HCT116 (cell line): Measurements from ENCODE around the gene COL12A1. TPM values are rescaled to one million over a fixed set of nuclear protein-coding genes. Genes with fewer than 3 reads are reported as not detected.

Source experiments
- ATAC-seq: fragments of 200-7000 bp; cut with Tn5 transposase; 2 replicates; pipeline ENCODE4 v1.9.1; 2020; ENCODE audit warnings: mild to moderate bottlenecking, moderate library complexity
- BruUV-seq: library from RNA; stranded (reverse); fragments of 400-500 nt; replicated peaks from 2 replicates; lab custom pipeline; 2021; lab: Mats Ljungman, UMichigan
- CTCF ChIA-PET: fragments of 300-600 bp; sonication (Branson Sonifier 250); formaldehyde crosslinking; loops from one replicate; lab custom pipeline; 2021; ENCODE audit warnings: antibody characterized with exemption; lab: Charles Lee
- POLR2A ChIA-PET: fragments of 300-600, 350-600 bp; sonication (Branson Sonifier 250); formaldehyde crosslinking; loops from one replicate; lab custom pipeline; 2021; ENCODE audit warnings: antibody characterized with exemption; lab: Charles Lee
- RAD21 ChIA-PET, 2 experiments: fragments of 300-600 bp; sonication (Branson Sonifier 250); formaldehyde crosslinking; loops; one replicate each; lab custom pipeline; 2023; ENCODE audit warnings: low total read pairs in 2 of 2; ENCODE audit not compliant: uncharacterized antibody in 2 of 2, unreplicated experiment in 2 of 2, low non-redundant PET in 1 of 2; lab: Charles Lee
- DNase-seq: peaks from one replicate; pipeline ENCODE4 v3.0.0-alpha.2; 2010; ENCODE audit warnings: low read depth, low spot score
- H2AFZ ChIP-seq: fragments of 200-600 bp; shearing (Covaris generic), sonication (generic); 2 replicates; pipeline ENCODE4 v1.6.1; 2017; ENCODE audit warnings: low read depth, mixed run types, mixed read lengths, antibody characterized with exemption, low read length; ENCODE audit not compliant: poor library complexity, severe bottlenecking
- H3K27ac ChIP-seq: 2 replicates; pipeline ENCODE4 v1.5.1; 2012; ENCODE audit warnings: low read depth, low read length
- H3K27me3 ChIP-seq: fragments of 200-600 bp; sonication (generic); 2 replicates; pipeline ENCODE4 v1.6.1; 2016; ENCODE audit warnings: mixed run types, low read length, mixed read lengths; ENCODE audit not compliant: insufficient read depth
- H3K36me3 ChIP-seq, 2 experiments: fragments of 200-500 bp in 1 of 2; fragments of 200-600 bp in 1 of 2; sonication (Bioruptor generic) in 1 of 2; sonication (generic) in 1 of 2; 2 replicates each; pipeline versions ENCODE4 v1.5.1 to v1.6.1; 2014 to 2016; ENCODE audit warnings: low read length in 2 of 2, inconsistent platforms in 1 of 2, mixed read lengths in 1 of 2, mixed run types in 1 of 2; ENCODE audit not compliant: insufficient read depth in 2 of 2, control insufficient read depth in 1 of 2
- H3K4me1 ChIP-seq, 2 experiments: fragments of 200-600 bp in 1 of 2; sonication (generic) in 1 of 2; 2 replicates each; pipeline versions ENCODE4 v1.5.1 to v1.6.1; 2012 to 2017; ENCODE audit warnings: low read length in 2 of 2, inconsistent platforms in 1 of 2, mild to moderate bottlenecking in 1 of 2, mixed read lengths in 1 of 2, mixed run types in 1 of 2, moderate library complexity in 1 of 2; ENCODE audit not compliant: insufficient read depth in 2 of 2, control insufficient read depth in 1 of 2
- H3K4me2 ChIP-seq: fragments of 200-600 bp; sonication (generic); 2 replicates; pipeline ENCODE4 v1.6.1; 2017; ENCODE audit warnings: mixed run types, low read length, mixed read lengths
- H3K4me3 ChIP-seq, 2 experiments: fragments of 200-600 bp in 1 of 2; sonication (generic) in 1 of 2; replicated peaks in 1 of 2; 2 replicates each; pipeline ENCODE4 v1.5.1; 2011 to 2016; ENCODE audit warnings: low read length in 2 of 2, control low read depth in 1 of 2, low read depth in 1 of 2, mild to moderate bottlenecking in 1 of 2, mixed read lengths in 1 of 2, mixed run types in 1 of 2
- H3K79me2 ChIP-seq: fragments of 200-600 bp; sonication (generic); 2 replicates; pipeline ENCODE4 v1.6.1; 2017; ENCODE audit warnings: mild to moderate bottlenecking, mixed run types, low read length, moderate library complexity, mixed read lengths; ENCODE audit not compliant: insufficient read depth
- H3K9ac ChIP-seq: fragments of 200-600 bp; sonication (generic); 2 replicates; pipeline ENCODE4 v1.6.1; 2016; ENCODE audit warnings: low read length, mixed read lengths
- H3K9me2 ChIP-seq: fragments of 200-600 bp; sonication (generic), shearing (Covaris generic); 2 replicates; pipeline ENCODE4 v1.6.1; 2017; ENCODE audit warnings: mixed run types, mild to moderate bottlenecking, moderate library complexity; ENCODE audit not compliant: insufficient read depth
- H3K9me3 ChIP-seq, 2 experiments: fragments of 200-500 bp in 1 of 2; fragments of 200-600 bp in 1 of 2; sonication (Bioruptor generic) in 1 of 2; sonication (generic) in 1 of 2; 2 replicates each; pipeline ENCODE4 v1.6.1; 2014 to 2017; ENCODE audit warnings: low read length in 2 of 2, mixed read lengths in 2 of 2, inconsistent platforms in 1 of 2, low read depth in 1 of 2, mild to moderate bottlenecking in 1 of 2, mixed run types in 1 of 2, moderate library complexity in 1 of 2; ENCODE audit not compliant: control insufficient read depth in 1 of 2, insufficient read depth in 1 of 2
- H4K20me1 ChIP-seq: fragments of 200-600 bp; sonication (generic), shearing (Covaris generic); 2 replicates; pipeline ENCODE4 v1.6.1; 2017; ENCODE audit warnings: mixed run types, mild to moderate bottlenecking, moderate library complexity; ENCODE audit not compliant: insufficient read depth
- ATF3 ChIP-seq: IDR thresholded peaks from 2 replicates; pipeline ENCODE4 v1.6.1; 2012
- EGR1 ChIP-seq: IDR thresholded peaks from 2 replicates; pipeline ENCODE4 v1.6.1; 2012; ENCODE audit warnings: low read depth
- ELF1 ChIP-seq: IDR thresholded peaks from 2 replicates; pipeline ENCODE4 v1.6.1; 2012; ENCODE audit warnings: low read depth, borderline replicate concordance
- EZH2 ChIP-seq: fragments of 200-600 bp; sonication (generic); IDR thresholded peaks from 2 replicates; pipeline ENCODE4 v1.6.1; 2017; ENCODE audit warnings: antibody characterized with exemption, mixed run types
- POLR2A ChIP-seq: IDR thresholded peaks from 2 replicates; pipeline ENCODE4 v1.7.0; 2011; ENCODE audit warnings: borderline replicate concordance; ENCODE audit not compliant: insufficient read depth, insufficient read length; ENCODE audit errors: extremely low read depth
- POLR2AphosphoS5 ChIP-seq: IDR thresholded peaks from 2 replicates; pipeline ENCODE4 v1.6.1; 2011; ENCODE audit warnings: mild to moderate bottlenecking, low read depth, low read length, moderate library complexity
- RAD21 ChIP-seq: IDR thresholded peaks from 2 replicates; pipeline ENCODE4 v1.6.1; 2012; ENCODE audit warnings: low read depth, mild to moderate bottlenecking
- REST ChIP-seq: IDR thresholded peaks from 2 replicates; pipeline ENCODE4 v1.6.1; 2012; ENCODE audit warnings: low read depth
- SP1 ChIP-seq: IDR thresholded peaks from 2 replicates; pipeline ENCODE4 v1.6.1; 2012; ENCODE audit warnings: low read depth
- SRF ChIP-seq: IDR thresholded peaks from 2 replicates; pipeline ENCODE4 v1.6.1; 2012; ENCODE audit warnings: low read depth
- YY1 ChIP-seq: IDR thresholded peaks from 2 replicates; pipeline ENCODE4 v1.6.1; 2011; ENCODE audit warnings: low read length, low read depth, moderate library complexity, mild to moderate bottlenecking; ENCODE audit not compliant: insufficient replicate concordance; ENCODE audit errors: extremely low read depth
- ZBTB33 ChIP-seq: IDR thresholded peaks from 2 replicates; pipeline ENCODE4 v1.6.1; 2011; ENCODE audit warnings: mild to moderate bottlenecking, low read length, moderate library complexity; ENCODE audit not compliant: insufficient replicate concordance; ENCODE audit errors: extremely low read depth
- intact Hi-C: fragments of 100-400 bp; cut with micrococcal nuclease; formaldehyde crosslinking; loops from 2 replicates; pipeline ENCODE4 v1.10.0; 2022
- total RNA-seq: library from RNA; stranded (reverse); gene quantifications from one replicate; pipeline ENCODE4 v1.2.1, GENCODE V29; 2021; ENCODE audit not compliant: unreplicated experiment

Gene COL12A1
- total RNA-seq, 1 experiment from 2014 or later, result 23.5 TPM

- no peak overlapping the region for H3K4me3 ChIP-seq
- POLR2A ChIA-PET, result no interaction called here
- ATAC-seq (no peak), DNase-seq (no peak)
- no peak overlapping the region for H2AFZ ChIP-seq
- no peaks in the 10 kb centered on the region for H3K9me2 ChIP-seq
- RAD21 ChIA-PET, result no interaction called here
- H3K9ac ChIP-seq, result no peak overlapping the region
- H4K20me1 ChIP-seq, result no peaks in the 10 kb centered on the region
- H3K4me2 ChIP-seq, result no peak overlapping the region
- intact Hi-C loops, result no loop called here
- H3K9me3 ChIP-seq, result no peaks in the 10 kb centered on the region
- no peaks in the 10 kb centered on the region for H3K4me1 ChIP-seq
- no peaks in the 10 kb centered on the region for H3K27me3 ChIP-seq
- no TSS peak for BruUV-seq
- no peaks in the 10 kb centered on the region for H3K79me2 ChIP-seq
- no peak for TF ChIP-seq POLR2A
- no peak for TF ChIP-seq YY1
- no peak for TF ChIP-seq SRF
- TF ChIP-seq EGR1, result no peak
- no peak for TF ChIP-seq POLR2AphosphoS5
- TF ChIP-seq ELF1, result no peak
- TF ChIP-seq RAD21, result no peak
- TF ChIP-seq EZH2, result no peak
- no peaks in the 10 kb centered on the region for H3K36me3 ChIP-seq
- CTCF ChIA-PET, result no interaction called here
- no peak overlapping the region for H3K27ac ChIP-seq
Observed at GRCh38 chr6:75166236-75166635, 39.6 kb downstream of the COL12A1 start.

- BruUV-seq, result no TSS peak
- ATAC-seq (no peak), DNase-seq (no peak)
- Histone ChIP-seq H3K9me3 (no peaks in the 10 kb centered on the region), H2AFZ (no peak overlapping the region), H3K27ac (no peak overlapping the region), H3K9ac (no peak overlapping the region), H3K9me2 (no peaks in the 10 kb centered on the region), H3K27me3 (no peaks in the 10 kb centered on the region), H3K36me3 (no peaks in the 10 kb centered on the region), H3K79me2 (peaks cover 8% of the 10 kb centered on the region; the same call in 1 of the 2 replicates), H3K4me3 (no peak overlapping the region), H3K4me1 (no peaks in the 10 kb centered on the region), H4K20me1 (no peaks in the 10 kb centered on the region), H3K4me2 (no peak overlapping the region)
- POLR2A ChIA-PET, result no interaction called here
- RAD21 ChIA-PET, result no interaction called here
- TF ChIP-seq REST, result no peak
- TF ChIP-seq SRF, result no peak
- TF ChIP-seq ATF3, result no peak
- TF ChIP-seq ELF1, result no peak
- TF ChIP-seq ZBTB33, result no peak
- TF ChIP-seq SP1, result no peak
- intact Hi-C loops, result no loop called here
- CTCF ChIA-PET, result no interaction called here
Observed at GRCh38 chr6:75158176-75158575, 47.7 kb downstream of the COL12A1 start.
